Activated CD4-positive, alpha-beta memory T cell treated with anti-CD3 and anti-CD28 coated beads for 36 hours (primary cell): ENCODE measurements around the gene PADI1. TPM values are rescaled to one million over a fixed set of nuclear protein-coding genes. Genes with fewer than 3 reads are reported as not detected.
A peak's percentile ranks its signal among the peaks of the same experiment; 100 is the strongest.
"Not testable (repeated sequence)": the region's sequence is repeated elsewhere in the genome, so short reads cannot be mapped to it uniquely, and the experiment has no call there.

Source experiments
- CTCF ChIA-PET: fragments of 350-600 bp; sonication (Branson Sonifier 250); formaldehyde crosslinking; loops from one replicate; lab custom pipeline; 2021; ENCODE audit warnings: antibody characterized with exemption, inconsistent platforms; lab: Charles Lee
- POLR2A ChIA-PET: fragments of 350-600 bp; sonication (Branson Sonifier 250); formaldehyde crosslinking; loops from one replicate; lab custom pipeline; 2021; ENCODE audit warnings: antibody characterized with exemption; lab: Charles Lee
- DNase-seq: peaks from one replicate; pipeline ENCODE4 v3.0.0-alpha.2; 2020
- H3K27ac Mint-ChIP-seq: one replicate; pipeline ENCODE4 v1.8.0; 2021; ENCODE audit warnings: mixed read lengths
- H3K27me3 Mint-ChIP-seq: one replicate; pipeline ENCODE4 v1.8.0; 2021; ENCODE audit warnings: mixed read lengths
- H3K36me3 Mint-ChIP-seq: one replicate; pipeline ENCODE4 v1.8.0; 2021; ENCODE audit warnings: mixed read lengths
- H3K4me1 Mint-ChIP-seq: one replicate; pipeline ENCODE4 v1.8.0; 2021; ENCODE audit warnings: low read depth, mixed read lengths
- H3K4me3 Mint-ChIP-seq: one replicate; pipeline ENCODE4 v1.8.0; 2021; ENCODE audit warnings: mild to moderate bottlenecking, mixed read lengths
- H3K9me3 Mint-ChIP-seq: one replicate; pipeline ENCODE4 v1.8.0; 2021; ENCODE audit warnings: mixed read lengths
- intact Hi-C: fragments of 100-400 bp; cut with micrococcal nuclease; formaldehyde crosslinking; loops from one replicate; pipeline ENCODE4 v1.15.1; 2023
- total RNA-seq, 2 experiments: library from RNA; stranded (reverse); gene quantifications; one replicate each; pipeline ENCODE4 v1.2.3, GENCODE V29; 2021

Gene PADI1
- total RNA-seq, 2 experiments from 2014 or later = not detected

GRCh38 chr1:17232759-17233661 is 28.1 kb downstream of the PADI1 start:
- no peaks in the 10 kb centered on the region for H3K36me3 Mint-ChIP-seq
- H3K4me1 Mint-ChIP-seq = no peaks in the 10 kb centered on the region
- ChIA-PET CTCF (interaction anchor here (9.3 kb wide), 1 partner anchor 108 kb away, joined by 196 read pairs; no protein-coding TSS in a partner anchor), POLR2A (no interaction called here)
- H3K27ac Mint-ChIP-seq = no peak overlapping the region
- no peaks in the 10 kb centered on the region for H3K27me3 Mint-ChIP-seq
- intact Hi-C loops = no loop called here
- H3K4me3 Mint-ChIP-seq = no peak overlapping the region
- DNase-seq = no peak
- no peaks in the 10 kb centered on the region for H3K9me3 Mint-ChIP-seq

DNA sequence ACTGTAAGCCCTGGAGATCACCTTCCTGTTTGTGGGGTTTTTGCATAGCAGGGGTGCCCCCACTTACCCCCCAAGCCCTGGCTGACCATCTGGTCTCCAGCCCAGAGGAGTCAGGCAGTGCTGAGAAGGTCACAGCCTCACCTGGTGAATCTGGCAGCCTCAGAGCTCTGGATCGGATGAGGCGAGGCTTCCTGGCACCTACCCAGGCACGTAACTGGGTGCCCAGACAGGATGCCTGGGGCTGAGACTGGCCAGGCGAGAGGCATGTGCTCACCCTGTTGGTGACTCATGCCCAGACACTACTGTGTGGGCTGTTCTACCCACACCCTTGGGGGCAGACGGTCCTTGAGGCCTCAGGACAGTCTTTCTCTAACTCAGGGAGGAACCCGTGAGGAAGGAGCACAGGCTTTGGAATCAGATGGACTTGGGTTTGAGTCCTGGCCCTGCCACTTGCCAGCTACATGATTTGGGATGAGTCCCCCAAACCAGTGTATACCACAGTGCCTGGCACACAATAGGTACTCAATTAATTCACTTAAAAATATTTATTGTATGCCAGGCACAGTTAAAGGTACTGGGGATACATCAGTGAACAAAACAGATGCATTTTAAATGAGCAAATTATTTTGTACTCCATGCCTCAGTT is 28.9 kb downstream of the PADI1 start:
- no peaks in the 10 kb centered on the region for H3K27me3 Mint-ChIP-seq
- CTCF ChIA-PET = interaction anchor here (9.3 kb wide), 1 partner anchor 109 kb away, joined by 196 read pairs; no protein-coding TSS in a partner anchor
- H3K27ac Mint-ChIP-seq = no peak overlapping the region
- no peaks in the 10 kb centered on the region for H3K9me3 Mint-ChIP-seq
- POLR2A ChIA-PET = no interaction called here
- H3K4me1 Mint-ChIP-seq = no peaks in the 10 kb centered on the region
- no peak for DNase-seq
- intact Hi-C loops = no loop called here
- H3K36me3 Mint-ChIP-seq = no peaks in the 10 kb centered on the region
- H3K4me3 Mint-ChIP-seq = no peak overlapping the region

DNA sequence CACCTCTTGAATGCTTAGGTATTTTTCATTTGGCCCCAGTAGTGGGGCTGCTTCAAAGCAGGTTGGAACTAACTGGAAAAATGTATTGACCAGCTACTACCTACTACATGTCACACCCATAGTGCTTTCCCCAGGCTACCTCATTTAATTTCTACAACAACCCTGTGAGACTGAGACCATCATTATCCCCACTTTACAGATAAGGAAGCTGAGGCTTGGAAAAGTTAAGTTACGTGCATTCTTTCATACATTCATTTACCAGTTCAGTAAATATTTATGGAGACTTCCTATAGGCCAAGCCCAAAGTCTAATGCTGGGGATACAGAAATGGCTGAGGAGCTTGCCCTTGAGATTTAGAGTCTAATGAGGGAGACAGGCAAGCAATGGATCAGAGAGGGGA is 29.5 kb downstream of the PADI1 start:
- Mint-ChIP-seq H3K4me3 (no peak overlapping the region), H3K4me1 (no peaks in the 10 kb centered on the region), H3K27ac (no peak overlapping the region), H3K27me3 (no peaks in the 10 kb centered on the region), H3K36me3 (no peaks in the 10 kb centered on the region), H3K9me3 (no peaks in the 10 kb centered on the region)
- intact Hi-C loops = no loop called here
- ChIA-PET POLR2A (no interaction called here), CTCF (interaction anchor here (9.3 kb wide), 1 partner anchor 109 kb away, joined by 196 read pairs; no protein-coding TSS in a partner anchor)
- DNase-seq = no peak

- Mint-ChIP-seq H3K36me3 (no peaks in the 10 kb centered on the region), H3K9me3 (no peaks in the 10 kb centered on the region), H3K27me3 (no peaks in the 10 kb centered on the region), H3K4me1 (no peaks in the 10 kb centered on the region), H3K4me3 (no peak overlapping the region), H3K27ac (no peak overlapping the region)
- no peak for DNase-seq
- CTCF ChIA-PET = interaction anchor here (0.7 to 9.3 kb wide), 3 partner anchors 11 to 110 kb away, joined by 3 to 196 read pairs (median 18); no protein-coding TSS in a partner anchor
- POLR2A ChIA-PET = no interaction called here
- intact Hi-C loops = no loop called here
These were observed 30.4 kb downstream of the PADI1 start for GRCh38 chr1:17235135-17235885.

GRCh38 chr1:17236779-17237560 is 32.0 kb downstream of the PADI1 start:
- peak; percentile 90 for DNase-seq
- Mint-ChIP-seq H3K4me3 (no peak overlapping the region), H3K9me3 (no peaks in the 10 kb centered on the region), H3K27me3 (no peaks in the 10 kb centered on the region), H3K36me3 (no peaks in the 10 kb centered on the region), H3K4me1 (no peaks in the 10 kb centered on the region), H3K27ac (no peak overlapping the region)
- CTCF ChIA-PET = interaction anchor here (0.6 to 9.3 kb wide), 14 partner anchors 9 to 174 kb away, joined by 3 to 196 read pairs (median 4); partner anchors contain the start of gene PADI3
- POLR2A ChIA-PET = no interaction called here
- intact Hi-C loops = loop anchor here (1.0 kb wide), 2 partner anchors 112 to 178 kb away; no protein-coding TSS in a partner anchor

DNA sequence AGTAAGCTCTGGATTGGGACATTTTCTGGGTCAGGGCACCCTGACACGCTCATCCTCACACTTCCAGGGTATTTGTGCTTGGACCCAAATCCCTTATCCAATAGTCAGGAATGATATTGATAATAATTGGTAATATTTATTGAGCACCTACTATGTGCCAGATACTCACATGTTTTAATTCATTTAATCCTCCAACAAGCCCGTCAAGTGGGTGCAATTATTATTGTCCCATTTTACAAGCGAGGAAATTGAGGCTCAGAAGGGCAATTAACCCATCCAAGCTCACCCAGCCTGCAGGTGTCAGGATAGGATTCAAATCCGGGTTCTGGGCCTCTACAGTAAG is 32.6 kb downstream of the PADI1 start:
- H3K36me3 Mint-ChIP-seq = no peaks in the 10 kb centered on the region
- no peak for DNase-seq
- CTCF ChIA-PET = interaction anchor here (1.0 to 9.3 kb wide), 8 partner anchors 8 to 125 kb away, joined by 3 to 196 read pairs (median 6); partner anchors contain the start of gene PADI3
- intact Hi-C loops = loop anchor here (1.0 kb wide), 2 partner anchors 112 to 178 kb away; no protein-coding TSS in a partner anchor
- H3K4me1 Mint-ChIP-seq = no peaks in the 10 kb centered on the region
- H3K27ac Mint-ChIP-seq = no peak overlapping the region
- no peak overlapping the region for H3K4me3 Mint-ChIP-seq
- no peaks in the 10 kb centered on the region for H3K27me3 Mint-ChIP-seq
- POLR2A ChIA-PET = no interaction called here
- no peaks in the 10 kb centered on the region for H3K9me3 Mint-ChIP-seq

GRCh38 chr1:17239420-17239819 is 34.5 kb downstream of the PADI1 start:
- ChIA-PET POLR2A (no interaction called here), CTCF (interaction anchor here (9.3 kb wide), 1 partner anchor 114 kb away, joined by 196 read pairs; no protein-coding TSS in a partner anchor)
- Mint-ChIP-seq H3K4me3 (no peak overlapping the region), H3K27ac (no peak overlapping the region), H3K27me3 (no peaks in the 10 kb centered on the region), H3K36me3 (no peaks in the 10 kb centered on the region), H3K4me1 (no peaks in the 10 kb centered on the region), H3K9me3 (no peaks in the 10 kb centered on the region)
- intact Hi-C loops = no loop called here
- peak; percentile 26 for DNase-seq

DNA sequence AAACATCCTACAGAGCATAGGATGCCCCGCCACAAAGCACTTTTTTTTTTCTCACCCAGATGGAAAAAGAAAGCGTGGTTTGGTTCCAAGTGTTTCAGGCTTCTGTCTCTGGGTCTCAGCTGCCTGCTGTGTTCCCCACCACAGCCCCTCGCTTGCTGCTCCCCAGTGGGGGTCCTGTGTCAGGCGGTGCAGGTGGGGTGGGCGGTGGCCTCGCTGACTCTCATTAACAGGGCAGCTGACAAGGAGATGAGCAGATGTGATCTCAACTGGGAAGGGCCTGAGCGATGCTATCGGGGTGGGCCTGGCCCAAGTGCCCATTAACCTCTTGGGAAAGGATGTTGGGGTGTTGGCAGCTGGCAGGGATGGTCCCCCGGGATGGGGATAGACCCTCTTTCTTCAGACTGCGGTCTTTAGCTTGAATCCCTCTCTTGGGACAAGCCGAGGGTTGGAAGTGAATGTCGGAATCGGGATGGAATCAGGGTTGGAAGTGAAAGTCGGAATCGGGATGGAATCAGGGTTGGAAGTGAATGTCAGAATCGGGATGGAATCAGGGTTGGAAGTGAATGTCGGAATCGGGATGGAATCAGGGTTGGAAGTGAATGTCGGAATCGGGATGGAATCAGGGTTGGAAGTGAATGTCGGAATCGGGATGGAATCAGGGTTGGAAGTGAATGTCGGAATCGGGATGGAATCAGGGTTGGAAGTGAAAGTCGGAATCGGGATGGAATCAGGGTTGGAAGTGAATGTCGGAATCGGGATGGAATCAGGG is 36.3 kb downstream of the PADI1 start:
- DNase-seq, H3K36me3 Mint-ChIP-seq, H3K4me3 Mint-ChIP-seq, H3K4me1 Mint-ChIP-seq, H3K9me3 Mint-ChIP-seq, H3K27ac Mint-ChIP-seq, POLR2A ChIA-PET, intact Hi-C loops, H3K27me3 Mint-ChIP-seq: not testable (repeated sequence)
- CTCF ChIA-PET = interaction anchor here (9.3 kb wide), 1 partner anchor 116 kb away, joined by 196 read pairs; no protein-coding TSS in a partner anchor

- intact Hi-C loops, H3K36me3 Mint-ChIP-seq, POLR2A ChIA-PET, H3K4me3 Mint-ChIP-seq, H3K9me3 Mint-ChIP-seq, H3K27me3 Mint-ChIP-seq, H3K27ac Mint-ChIP-seq, DNase-seq, H3K4me1 Mint-ChIP-seq: not testable (repeated sequence)
- CTCF ChIA-PET = interaction anchor here (9.3 kb wide), 1 partner anchor 116 kb away, joined by 196 read pairs; no protein-coding TSS in a partner anchor
These were observed 36.8 kb downstream of the PADI1 start for GRCh38 chr1:17241780-17242074.

- H3K27me3 Mint-ChIP-seq = no peaks in the 10 kb centered on the region
- ChIA-PET CTCF (no interaction called here), POLR2A (no interaction called here)
- H3K4me3 Mint-ChIP-seq = no peak overlapping the region
- intact Hi-C loops = no loop called here
- DNase-seq = no peak
- H3K4me1 Mint-ChIP-seq = no peaks in the 10 kb centered on the region
- H3K27ac Mint-ChIP-seq = no peak overlapping the region
- H3K9me3 Mint-ChIP-seq = no peaks in the 10 kb centered on the region
- no peaks in the 10 kb centered on the region for H3K36me3 Mint-ChIP-seq
These were observed 38.3 kb downstream of the PADI1 start for GRCh38 chr1:17243274-17243673.
